Esophagus (tissue), 2 donors: ENCODE data around the gene GTF3C2. TPM values are rescaled to one million over a fixed set of nuclear protein-coding genes. Genes with fewer than 3 reads are reported as not detected.

ENCODE experiments used
- H3K27ac ChIP-seq, 2 donors: one replicate each; pipeline ENCODE4 v1.5.1; 2013; ENCODE audit warnings: low read depth in 2 of 2, mild to moderate bottlenecking in 2 of 2, inconsistent platforms in 1 of 2, low read length in 1 of 2, moderate library complexity in 1 of 2
- H3K27me3 ChIP-seq, 2 donors: one replicate each; pipeline ENCODE4 v1.6.1; 2013; ENCODE audit warnings: low read length in 2 of 2, control low read depth in 1 of 2, mild to moderate bottlenecking in 1 of 2; ENCODE audit not compliant: insufficient read depth in 2 of 2, control insufficient read depth in 1 of 2
- H3K36me3 ChIP-seq, 2 donors: one replicate each; pipeline ENCODE4 v1.6.1; 2013; ENCODE audit warnings: low read length in 1 of 2; ENCODE audit not compliant: control insufficient read depth in 2 of 2, insufficient read depth in 2 of 2
- H3K4me1 ChIP-seq, 2 donors: one replicate each; pipeline ENCODE4 v1.6.1; 2013; ENCODE audit warnings: low read length in 1 of 2; ENCODE audit not compliant: control insufficient read depth in 2 of 2, insufficient read depth in 2 of 2
- H3K4me3 ChIP-seq, 2 donors: one replicate each; pipeline ENCODE4 v1.5.1; 2013; ENCODE audit warnings: low read length in 2 of 2, mild to moderate bottlenecking in 2 of 2, low read depth in 1 of 2, moderate library complexity in 1 of 2
- H3K9me3 ChIP-seq, 2 donors: one replicate each; pipeline ENCODE4 v1.6.1; 2013; ENCODE audit warnings: mild to moderate bottlenecking in 2 of 2, low read depth in 1 of 2, low read length in 1 of 2, moderate library complexity in 1 of 2; ENCODE audit not compliant: control insufficient read depth in 2 of 2, insufficient read depth in 1 of 2
- WGBS, 2 donors: extraction: QIAGEN DNeasy Blood & Tissue Kit; methylation state at CpG; one replicate each; pipeline ENCODE4 v1.1.7; 2013; 5-methylcytosine and 5-hydroxymethylcytosine counted together
- polyA plus RNA-seq, 2 donors: library from polyadenylated mRNA; stranded (reverse); fragments of 200-250 nt; gene quantifications; one replicate each; pipeline ENCODE4 v1.2.3, GENCODE V29; 2013
- donor health status: healthy with polysubstance abuse.
- donor health status: Bipolar disorder and iron deficiency.

GTF3C2 gene
- polyA plus RNA-seq, 2 donors: 41.5 to 43.8 TPM

DNA sequence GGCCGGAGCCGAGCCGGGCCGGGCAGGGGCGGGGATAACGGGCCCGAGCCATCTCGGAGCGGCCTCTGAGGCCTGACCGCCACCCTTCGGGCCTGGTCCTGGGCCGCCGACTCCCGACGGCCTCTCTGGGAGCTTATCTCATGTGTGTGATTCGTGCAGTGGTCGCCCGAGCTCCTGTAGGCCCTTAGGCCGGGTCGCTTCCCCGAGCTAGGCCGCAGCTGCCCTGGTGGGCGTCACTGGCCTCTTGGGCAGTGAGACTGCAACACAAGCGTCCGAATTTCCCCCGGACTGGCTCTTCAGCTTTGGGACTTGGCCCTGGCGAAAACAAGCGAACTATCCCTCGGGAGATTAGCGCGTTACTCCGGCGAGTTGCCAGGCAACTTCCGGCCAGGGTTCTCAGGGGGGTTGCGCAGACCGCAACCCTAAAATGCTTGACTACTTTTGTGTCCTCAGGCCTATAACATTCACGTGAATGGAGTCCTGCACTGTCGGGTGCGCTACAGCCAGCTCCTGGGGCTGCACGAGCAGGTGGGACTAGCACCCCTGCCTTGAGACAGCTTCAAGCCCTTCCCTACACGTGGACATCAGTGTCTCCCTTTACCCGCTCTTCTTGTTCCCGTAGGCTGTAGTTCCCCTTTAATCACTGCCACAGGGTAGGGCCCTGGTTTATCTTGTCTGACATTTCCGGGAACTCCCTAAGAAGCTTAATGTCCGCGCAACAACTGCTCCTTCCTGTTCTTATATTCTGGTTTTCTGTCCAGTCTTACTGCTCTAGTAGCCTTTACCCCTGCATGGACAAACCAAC is 14.5 kb upstream of the GTF3C2 start:
- Histone ChIP-seq H3K4me1 (peaks cover 0 to 5% of the 10 kb centered on the region in 2 donors), H3K9me3 (no peaks in the 10 kb centered on the region), H3K36me3 (peaks cover 23 to 45% of the 10 kb centered on the region in 2 donors), H3K27ac (peak overlapping the region; percentile 79 to 84), H3K27me3 (no peaks in the 10 kb centered on the region), H3K4me3 (peak overlapping the region; percentile 83 to 97)
- 1% methylated on average over 38 to 46 of the region's 46 CpGs for WGBS, 2 donors

DNA sequence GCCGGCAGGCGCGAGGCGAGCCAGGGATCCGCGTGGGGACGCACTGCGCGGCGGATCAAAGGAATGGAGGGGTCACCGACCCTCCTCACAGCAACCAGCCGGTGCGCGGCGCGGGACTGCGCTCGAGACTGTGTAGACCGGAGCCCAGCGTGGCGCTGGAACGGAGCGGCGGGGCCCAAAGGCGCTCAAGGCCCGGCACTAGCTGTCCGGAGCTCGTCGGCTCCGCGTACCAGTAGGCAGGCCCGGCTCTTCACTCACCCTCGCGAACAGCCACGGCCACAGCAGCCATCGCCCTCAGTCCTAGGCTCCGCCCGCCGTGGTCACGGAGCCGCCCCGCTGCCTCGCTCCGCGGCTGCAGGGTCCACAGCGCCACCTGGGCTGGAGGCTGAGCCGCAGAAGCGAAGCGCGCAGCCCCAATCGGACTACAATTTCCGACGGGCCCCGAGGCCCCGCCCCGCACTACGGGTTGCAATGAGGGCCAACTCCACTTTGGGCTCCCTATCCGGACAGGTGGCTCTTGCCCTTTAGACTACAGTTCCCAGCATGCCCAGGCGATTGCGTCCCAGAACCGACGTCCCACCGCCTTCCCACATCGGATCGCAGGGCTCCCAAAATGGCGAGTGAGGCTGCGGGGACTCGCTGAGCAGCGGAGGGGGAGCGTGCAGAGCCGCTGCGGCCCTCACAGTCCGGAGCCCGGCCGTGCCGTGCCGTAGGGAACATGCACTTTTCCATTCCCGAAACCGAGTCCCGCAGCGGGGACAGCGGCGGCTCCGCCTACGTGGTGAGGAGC is 13.7 kb upstream of the GTF3C2 start, which contains the start of the genes EIF2B4 and SNX17:
EIF2B4 (minus strand) TSS at position 313 of the 790 bp plus-strand sequence; CDS start at position 289, 24 bp downstream.
SNX17 (plus strand) TSS at position 591 of the 790 bp plus-strand sequence; CDS start at position 719, 128 bp downstream.
- Histone ChIP-seq H3K9me3 (no peaks in the 10 kb centered on the region), H3K4me1 (peaks cover 0 to 5% of the 10 kb centered on the region in 2 donors), H3K4me3 (peak within 1 kb of the TSS; percentile 83 to 97), H3K27ac (peak within 1 kb of the TSS; percentile 96 to 97), H3K27me3 (no peaks in the 10 kb centered on the region), H3K36me3 (peaks cover 15 to 39% of the 10 kb centered on the region in 2 donors)
- WGBS, 2 donors: 0% methylated on average over 80 to 85 of the region's 85 CpGs

DNA sequence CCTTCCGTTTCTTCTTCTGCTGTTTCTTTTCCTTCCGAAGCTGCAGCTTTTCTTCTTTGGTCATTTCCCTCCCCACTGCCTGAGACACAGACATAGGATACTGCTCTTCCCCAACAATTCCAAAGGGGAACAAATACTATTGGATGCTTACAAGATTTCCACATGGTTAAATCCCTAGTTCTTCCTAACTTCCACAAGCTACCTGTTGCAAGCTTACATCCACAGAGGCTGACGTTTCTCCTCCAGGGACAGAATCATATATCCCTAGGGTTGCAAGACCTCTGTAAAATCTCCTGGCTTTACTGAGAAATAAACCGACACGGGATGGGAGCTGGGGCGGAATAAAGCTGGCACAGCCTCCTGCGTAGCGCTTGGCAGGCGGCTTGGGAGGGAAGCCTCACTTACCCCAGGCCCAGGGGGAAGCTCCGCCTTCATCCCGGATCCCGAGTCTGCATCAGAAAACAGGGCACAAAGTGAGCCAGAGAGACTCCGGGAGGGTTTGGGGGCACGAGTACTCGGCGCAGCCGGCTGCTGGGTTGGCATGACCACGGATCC is 13.0 kb upstream of the GTF3C2 start:
- no peaks in the 10 kb centered on the region for H3K9me3 ChIP-seq
- H3K4me1 ChIP-seq: peaks cover 0 to 5% of the 10 kb centered on the region in 2 donors
- H3K27ac ChIP-seq: peak overlapping the region; percentile 96 to 97
- H3K4me3 ChIP-seq: peak overlapping the region; percentile 69 to 91
- peaks cover 14 to 36% of the 10 kb centered on the region in 2 donors for H3K36me3 ChIP-seq
- WGBS, 2 donors: 1 to 3% methylated on average over 18 of the region's 18 CpGs
- H3K27me3 ChIP-seq: no peaks in the 10 kb centered on the region

DNA sequence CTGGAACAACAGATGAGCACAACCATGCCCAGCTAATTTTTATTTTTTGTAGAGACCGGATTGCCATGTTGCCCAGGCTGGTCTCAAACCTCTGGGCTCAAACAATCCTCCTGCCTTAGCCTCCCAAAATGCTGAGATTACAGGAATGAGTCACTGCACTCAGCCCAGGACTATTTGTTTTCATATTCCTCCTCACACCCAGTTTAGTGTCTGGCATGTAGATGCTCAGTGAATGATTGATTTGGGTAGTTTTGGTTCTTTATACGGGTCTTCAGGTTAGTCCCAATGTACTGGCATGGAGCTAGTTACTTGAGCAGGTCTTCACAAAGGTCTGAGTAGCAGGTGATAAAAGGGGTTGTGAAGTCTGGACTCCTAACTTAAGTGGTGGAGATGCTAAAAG is 7.4 kb upstream of the GTF3C2 start:
- Histone ChIP-seq H3K27me3 (no peaks in the 10 kb centered on the region), H3K4me3 (no peak overlapping the region), H3K36me3 (peaks cover 22 to 39% of the 10 kb centered on the region in 2 donors), H3K4me1 (peaks cover 0 to 1% of the 10 kb centered on the region in 2 donors), H3K27ac (no peak overlapping the region), H3K9me3 (no peaks in the 10 kb centered on the region)
- WGBS, 2 donors: 79 to 82% methylated on average over 2 of the region's 2 CpGs

DNA sequence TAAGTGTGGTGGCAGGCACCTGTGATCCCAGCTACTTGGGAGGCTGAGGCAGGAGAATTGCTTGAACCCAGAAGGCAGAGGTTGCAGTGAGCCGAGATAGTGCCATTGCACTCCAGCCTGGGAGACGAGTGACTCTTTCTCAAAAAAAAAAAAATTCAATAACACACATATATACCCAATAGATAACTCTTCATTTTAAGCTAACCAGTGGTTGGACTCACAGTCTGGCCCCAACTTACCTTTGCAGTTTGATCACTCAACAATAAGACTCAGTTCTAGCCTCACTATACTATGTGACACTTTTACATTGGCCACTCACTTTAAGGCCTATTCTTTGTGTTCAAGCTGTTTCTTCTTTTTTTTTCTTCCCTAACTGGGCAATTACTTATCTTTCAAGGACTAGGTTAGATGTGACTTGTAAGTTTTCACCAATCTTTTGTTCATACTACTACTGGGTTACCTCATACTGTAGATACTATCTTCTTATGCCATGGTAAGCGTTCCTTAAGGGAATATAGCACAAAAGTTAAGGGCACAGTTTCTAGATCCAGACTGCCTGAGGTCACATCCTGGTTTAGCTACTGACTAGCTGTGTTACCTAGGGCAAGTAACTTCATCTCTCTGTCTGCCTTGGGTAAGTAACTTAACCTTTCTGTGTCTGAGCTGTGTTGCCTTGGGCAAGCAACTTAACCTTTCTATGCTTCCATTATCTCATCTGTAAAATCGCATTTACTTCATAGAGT is 6.3 kb upstream of the GTF3C2 start:
- WGBS, 2 donors: 91 to 93% methylated on average over 4 of the region's 4 CpGs

DNA sequence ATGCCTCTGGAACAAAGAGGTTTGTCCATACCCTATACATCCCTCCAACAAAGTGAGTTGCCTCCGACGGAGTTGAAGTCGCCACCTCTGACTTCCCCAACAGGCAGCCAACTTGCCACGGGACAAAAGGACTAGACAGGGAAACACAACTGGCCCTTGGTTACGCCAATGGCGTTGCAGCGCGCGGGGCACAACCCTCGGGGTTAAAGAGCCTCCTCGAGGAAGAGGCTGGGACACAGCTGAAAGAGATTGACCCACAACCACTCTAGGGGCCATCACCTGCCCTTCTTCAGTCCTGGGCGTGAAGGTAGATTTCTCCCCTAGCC is 545 bp downstream of the GTF3C2 start:
- Histone ChIP-seq H3K4me3 (peak overlapping the region; percentile 67 to 97), H3K4me1 (peaks cover 0 to 2% of the 10 kb centered on the region in 2 donors), H3K27me3 (no peaks in the 10 kb centered on the region), H3K27ac (peak overlapping the region; percentile 86 to 99), H3K36me3 (no peaks in the 10 kb centered on the region), H3K9me3 (no peaks in the 10 kb centered on the region)
- 0% methylated on average over 12 of the region's 12 CpGs for WGBS, 2 donors

More for the DNA sequence above, 6.3 kb upstream of the GTF3C2 start:
- no peaks in the 10 kb centered on the region for H3K9me3 ChIP-seq
- no peaks in the 10 kb centered on the region for H3K4me1 ChIP-seq
- no peaks in the 10 kb centered on the region for H3K27me3 ChIP-seq
- peaks cover 20 to 32% of the 10 kb centered on the region in 2 donors for H3K36me3 ChIP-seq
- H3K4me3 ChIP-seq: no peak overlapping the region
- no peak overlapping the region for H3K27ac ChIP-seq

DNA sequence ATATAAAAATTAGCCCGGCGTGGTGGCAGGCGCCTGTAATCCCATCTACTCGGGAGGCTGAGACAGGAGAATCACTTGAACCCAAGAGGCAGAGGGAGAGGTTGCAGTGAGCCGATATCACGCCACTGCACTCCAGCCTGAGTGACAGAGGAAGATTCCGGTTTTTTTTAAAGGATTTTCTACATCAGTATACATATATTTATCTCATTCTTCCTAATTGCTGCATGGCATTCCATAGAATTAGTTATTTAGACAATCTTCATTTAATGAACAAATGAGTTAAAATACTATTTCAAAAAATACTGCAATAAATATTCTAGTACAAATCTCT is 2.0 kb downstream of the GTF3C2 start:
- Histone ChIP-seq H3K36me3 (no peaks in the 10 kb centered on the region), H3K4me3 (no peak overlapping the region), H3K9me3 (no peaks in the 10 kb centered on the region), H3K4me1 (peaks cover 0 to 2% of the 10 kb centered on the region in 2 donors), H3K27me3 (no peaks in the 10 kb centered on the region), H3K27ac (no peak overlapping the region)
- WGBS, 2 donors: 87 to 90% methylated on average over 7 of the region's 7 CpGs

DNA sequence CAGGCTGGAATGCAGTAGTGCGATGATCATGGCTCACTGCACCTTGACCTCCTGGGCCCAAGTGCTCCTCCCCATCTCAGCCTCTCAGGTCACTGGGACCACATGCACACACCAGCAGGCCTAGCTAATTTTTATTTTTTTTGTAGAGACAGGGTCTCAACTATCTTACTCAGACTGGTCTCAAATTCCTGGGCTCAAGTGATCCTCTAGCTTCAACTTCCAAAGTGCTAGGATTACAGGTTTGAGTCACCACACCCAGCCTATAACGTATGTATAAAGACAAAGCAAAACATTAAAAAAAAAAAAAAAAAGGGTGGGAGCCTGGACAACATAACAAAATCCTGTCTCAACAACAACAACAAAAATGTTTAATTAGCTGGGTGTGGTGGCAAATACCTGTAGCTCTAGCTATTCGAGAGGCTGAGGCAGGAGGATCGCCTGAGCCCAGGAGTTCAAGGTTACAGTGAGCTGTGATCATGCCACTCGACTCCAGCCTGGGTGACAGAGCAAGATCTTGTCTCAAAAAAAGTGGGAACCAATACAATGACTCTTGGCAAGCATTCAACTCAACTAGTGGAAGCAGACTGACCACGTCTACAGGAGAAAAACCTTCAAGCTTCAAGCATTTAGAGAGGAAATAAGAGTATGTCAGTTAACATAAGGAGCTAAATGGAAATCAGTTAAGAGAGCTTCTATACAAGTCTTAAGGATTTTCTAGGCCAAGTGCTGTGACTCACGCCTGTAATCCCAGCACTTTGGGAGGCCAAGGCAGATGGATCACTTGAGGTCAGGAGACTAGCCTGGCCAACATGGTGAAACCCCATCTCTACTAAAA is 2.6 kb downstream of the GTF3C2 start:
- WGBS, 2 donors: 66 to 70% methylated on average over 7 of the region's 7 CpGs
- Histone ChIP-seq H3K4me1 (peaks cover 0 to 2% of the 10 kb centered on the region in 2 donors), H3K27ac (peak overlapping the region; percentile 59 to 71), H3K36me3 (no peaks in the 10 kb centered on the region), H3K27me3 (no peaks in the 10 kb centered on the region), H3K9me3 (no peaks in the 10 kb centered on the region), H3K4me3 (no peak overlapping the region)
